Kasumi-1 (cell line): ENCODE measurements around the gene RPS5.
"Not testable (repeated sequence)": the region's sequence is repeated elsewhere in the genome, so short reads cannot be mapped to it uniquely, and the experiment has no call there.

ENCODE experiments used
- DNase-seq, 2 experiments: peaks; one replicate each; lab custom pipeline; 2025; lab: John Stamatoyannopoulos, UW

Gene RPS5

GRCh38 chr19:58406818-58407657 is 20.0 kb downstream of the RPS5 start:
- DNase-seq: peak; percentile 1 to 28

GRCh38 chr19:58407658-58408151 is 20.6 kb downstream of the RPS5 start:
- DNase-seq: no peak

GRCh38 chr19:58408152-58409009 is 21.3 kb downstream of the RPS5 start, which contains the start of gene ZNF584:
ZNF584 (plus strand) TSS chr19:58408649; CDS start chr19:58409148, 499 bp downstream.
- DNase-seq: peak; percentile 98

- peak; percentile 67 to 72 for DNase-seq
Measured at GRCh38 chr19:58409010-58409790, 22.1 kb downstream of the RPS5 start.

- no peak for DNase-seq
Measured at GRCh38 chr19:58416604-58417003, 29.5 kb downstream of the RPS5 start.

DNA sequence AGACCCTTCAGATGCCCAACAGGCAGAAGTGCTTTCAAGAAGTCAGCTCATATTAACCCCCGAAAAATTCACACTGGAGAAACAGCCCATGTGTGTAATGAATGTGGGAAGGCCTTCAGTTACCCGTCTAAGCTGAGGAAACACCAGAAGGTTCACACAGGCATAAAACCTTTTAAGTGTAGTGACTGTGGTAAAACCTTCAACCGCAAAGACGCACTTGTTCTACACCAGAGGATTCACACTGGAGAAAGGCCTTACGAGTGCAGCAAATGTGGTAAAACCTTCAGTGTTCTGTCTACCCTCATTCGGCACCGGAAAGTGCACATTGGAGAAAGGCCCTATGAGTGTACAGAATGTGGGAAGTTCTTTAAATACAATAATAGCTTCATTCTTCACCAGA is 30.0 kb downstream of the RPS5 start:
- DNase-seq: no peak

DNA sequence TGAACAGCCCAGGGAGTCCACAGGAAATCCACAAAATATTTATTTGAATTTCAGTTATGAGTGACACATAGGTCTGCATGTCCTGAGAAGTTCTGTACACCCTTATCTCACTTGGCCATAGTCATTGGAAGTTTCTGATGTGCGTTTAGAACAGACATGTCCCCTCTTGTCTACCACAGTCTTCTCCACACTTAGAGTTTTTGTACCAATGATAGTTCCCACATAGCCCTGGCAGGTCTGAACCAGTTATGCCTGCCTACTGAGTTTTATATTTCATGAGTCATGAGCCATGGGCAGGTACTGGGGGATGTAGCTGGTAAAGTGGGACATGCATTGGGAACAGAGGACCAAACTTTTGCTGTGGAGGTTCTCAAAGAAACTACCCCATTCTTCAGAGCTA is 41.5 kb downstream of the RPS5 start:
- no peak for DNase-seq

- no peak for DNase-seq
Measured at GRCh38 chr19:58429745-58430144, 42.7 kb downstream of the RPS5 start.

DNA sequence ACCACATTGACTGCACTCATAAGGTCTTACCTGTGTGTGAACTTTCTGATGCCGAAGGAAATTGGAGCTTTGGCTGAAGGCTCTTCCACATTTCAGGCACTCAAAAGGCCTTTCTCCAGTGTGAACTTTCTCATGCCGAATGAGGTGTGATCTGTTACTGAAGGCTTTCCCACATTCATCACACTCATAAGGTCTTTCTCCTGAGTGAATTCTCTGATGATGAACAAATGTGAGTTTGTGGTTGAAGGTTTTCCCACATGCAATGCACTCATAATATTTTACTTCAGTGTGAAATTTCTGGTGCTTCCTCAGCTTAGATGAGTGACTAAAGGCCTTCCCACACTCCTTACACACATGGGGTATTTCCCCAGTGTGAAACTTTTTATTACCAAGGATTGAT is 47.1 kb downstream of the RPS5 start:
- no peak for DNase-seq

DNA sequence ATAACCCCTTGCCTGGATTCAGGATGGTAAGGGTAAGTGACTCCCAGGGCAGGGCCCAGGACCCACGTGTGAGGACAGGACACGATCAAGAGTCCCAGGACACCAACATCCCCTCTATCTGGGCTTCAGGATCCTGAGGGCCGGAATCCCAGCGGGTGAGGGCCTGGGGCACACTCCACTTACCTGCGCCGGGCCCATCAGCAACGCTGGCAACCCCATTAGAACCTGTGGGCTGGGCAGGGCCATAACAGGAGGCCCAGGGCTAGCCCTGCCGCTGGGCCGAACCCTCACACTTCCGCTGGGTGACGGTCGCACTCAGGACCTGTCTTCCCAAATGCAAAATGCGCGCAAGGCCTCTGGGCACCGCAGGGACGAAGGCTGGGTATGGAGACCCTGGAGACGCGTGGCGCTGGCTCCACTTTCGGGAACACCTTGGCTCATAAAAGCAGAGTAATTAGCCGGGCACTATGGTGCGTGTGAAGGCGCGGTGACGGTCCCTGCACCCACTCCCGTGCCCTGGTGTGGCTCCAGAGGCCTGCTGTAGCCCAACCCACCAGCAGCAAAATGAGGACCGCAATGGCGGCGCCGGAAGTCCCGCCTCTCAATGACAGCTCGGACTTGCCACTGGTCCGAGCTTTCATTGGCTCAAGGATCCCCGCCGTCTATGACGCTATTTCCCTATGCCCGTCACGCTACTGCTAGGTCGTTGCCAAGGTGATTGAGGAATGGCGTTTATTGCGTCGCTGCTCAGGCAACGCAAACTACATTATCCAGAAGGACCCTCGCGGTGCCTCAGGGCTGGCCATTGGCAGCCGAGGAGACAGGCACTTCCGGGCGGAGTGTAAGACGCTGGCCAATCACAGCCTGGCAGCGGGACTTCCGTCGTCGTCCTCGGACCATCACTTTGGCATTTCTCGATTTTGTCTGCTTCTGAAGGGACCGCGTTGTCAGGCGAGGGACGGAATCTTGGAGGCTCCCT is 52.8 kb downstream of the RPS5 start, which contains the start of gene ZNF132:
TSS of gene ZNF132 (minus strand) at position 578 of the 979 bp plus-strand sequence. CDS start at position 246, 332 bp downstream.
- DNase-seq: no peak

DNA sequence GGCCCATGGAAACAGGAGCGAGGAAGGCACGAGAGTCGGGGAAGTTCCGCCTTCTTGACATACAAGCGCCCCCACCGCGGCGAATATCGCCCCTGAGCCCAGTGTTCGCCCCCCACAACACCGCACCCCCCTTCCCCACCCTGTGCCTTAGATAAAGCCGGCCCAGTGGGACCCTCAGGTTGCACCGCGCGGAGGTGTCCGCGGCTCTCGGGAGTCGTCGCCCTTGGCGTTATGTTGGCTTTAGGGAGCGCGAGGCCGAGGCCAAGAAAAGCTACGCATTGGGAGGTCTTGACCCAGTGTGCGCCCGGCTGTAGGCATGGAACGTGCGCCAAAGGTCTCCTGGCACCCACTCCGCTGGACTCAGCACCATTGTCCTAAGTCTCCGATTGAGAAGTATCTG is 53.5 kb downstream of the RPS5 start:
- no peak for DNase-seq

DNA sequence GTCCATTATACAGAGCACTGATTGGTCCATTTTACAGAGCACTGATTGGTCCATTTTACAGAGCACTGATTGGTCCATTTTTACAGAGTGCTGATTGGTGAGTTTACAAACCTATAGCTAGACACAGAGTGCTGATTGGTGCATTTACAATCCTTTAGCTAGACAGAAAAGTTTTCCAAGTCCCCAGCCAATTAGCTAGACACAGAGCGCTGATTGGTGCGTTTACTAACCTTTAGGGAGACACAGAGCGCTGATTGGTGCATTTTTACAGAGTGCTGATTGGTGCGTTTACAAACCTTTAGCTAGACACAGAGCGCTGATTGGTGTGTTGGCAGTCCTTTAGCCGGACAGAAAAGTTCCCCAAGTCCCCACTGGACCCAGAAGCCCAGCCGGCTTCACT is 55.9 kb downstream of the RPS5 start:
- DNase-seq: not testable (repeated sequence)
